ENCODE results near the gene DHX16. TPM values are rescaled to one million over a fixed set of nuclear protein-coding genes. Genes with fewer than 3 reads are reported as not detected.

DHX16 gene
- total and polyA plus RNA-seq, 9 of the 15 experiments (the other 6 are each of a cell fraction or from before 2014, with no cell fraction given) = 14.6 to 66.1 (median 47.5) TPM

DNA sequence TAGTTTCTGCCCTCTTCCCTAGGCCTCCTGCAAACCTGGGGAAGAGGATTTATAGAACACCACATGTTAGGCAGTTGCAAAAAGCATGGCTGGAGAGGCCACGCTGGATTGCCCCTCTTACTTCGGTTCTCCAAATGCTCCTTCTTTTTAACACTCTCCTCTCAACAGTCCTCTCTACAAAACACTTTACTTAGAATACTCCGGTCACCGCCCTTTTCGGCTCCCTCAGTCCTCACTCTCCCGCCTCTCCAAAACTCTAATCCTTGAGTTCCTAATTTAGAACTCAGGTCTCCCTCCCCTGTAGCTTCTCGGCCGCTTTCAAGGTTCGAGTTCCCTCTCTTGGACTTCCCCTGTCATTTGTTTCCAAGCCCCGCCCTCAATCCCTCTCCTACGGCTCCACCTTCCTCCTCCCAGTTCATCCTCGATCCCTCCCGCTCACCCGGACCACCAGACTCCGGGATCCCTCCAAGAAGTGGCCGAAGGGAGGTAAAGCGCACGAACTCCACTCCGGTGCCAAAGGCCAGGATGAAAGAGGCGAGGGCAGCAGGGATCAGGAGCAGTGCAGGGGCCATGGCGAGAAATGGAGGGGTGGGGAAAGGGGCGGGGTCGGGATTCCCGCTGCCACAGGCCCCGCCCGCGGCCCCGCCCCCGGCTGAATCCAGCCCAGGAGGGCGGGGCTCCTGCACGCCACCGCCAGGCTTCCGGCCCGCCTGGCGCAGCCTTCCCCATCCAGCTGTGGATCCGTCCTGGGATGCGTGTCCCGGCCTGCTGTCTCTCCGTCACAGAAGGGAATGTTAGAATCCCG lies 17.8 kb upstream of the DHX16 start, which contains the start of gene NRM (continued):
- TF ChIP-seq KDM4B (IDR thresholded peaks at IDR 0.05; ENCODE audit: borderline replicate concordance in 2 of 2, low read depth in 1 of 2) (peak in 1 of 2 experiments; percentile 50; a peak in 1 of 4 replicates), ETV1 (tag; conservative IDR thresholded peaks at IDR 0.05; ENCODE audit: low read depth) (peak; percentile 70), POLR2A (conservative IDR thresholded peaks at IDR 0.05) (peak; percentile 81), SIN3A (IDR thresholded peaks at IDR 0.05; ENCODE audit: borderline replicate concordance in 2 of 2, control insufficient read depth in 1 of 2, low read depth in 2 of 2, low read length in 2 of 2) (peak; percentile 73 to 81; a peak in 2 of 4 replicates), MAX (CRISPR knock-in tag; IDR thresholded peaks at IDR 0.05) (peak; percentile 60), GABPA (tag; conservative IDR thresholded peaks at IDR 0.05; ENCODE audit: low read depth) (peak; percentile 82), RAD21 (CRISPR knock-in tag; conservative IDR thresholded peaks at IDR 0.05 in 1 of 2, IDR thresholded peaks at IDR 0.05 in 1 of 2) (0 out of 4 replicates have a peak, but pooled peaks of 1 of the 2 experiments have one; percentile 11), ARNT (IDR thresholded peaks at IDR 0.05) (peak in 1 of 2 experiments; percentile 55; a peak in 1 of 4 replicates), RREB1 (CRISPR knock-in tag; IDR thresholded peaks at IDR 0.05) (no peak)
- TF ChIP-seq, protein P1, sequence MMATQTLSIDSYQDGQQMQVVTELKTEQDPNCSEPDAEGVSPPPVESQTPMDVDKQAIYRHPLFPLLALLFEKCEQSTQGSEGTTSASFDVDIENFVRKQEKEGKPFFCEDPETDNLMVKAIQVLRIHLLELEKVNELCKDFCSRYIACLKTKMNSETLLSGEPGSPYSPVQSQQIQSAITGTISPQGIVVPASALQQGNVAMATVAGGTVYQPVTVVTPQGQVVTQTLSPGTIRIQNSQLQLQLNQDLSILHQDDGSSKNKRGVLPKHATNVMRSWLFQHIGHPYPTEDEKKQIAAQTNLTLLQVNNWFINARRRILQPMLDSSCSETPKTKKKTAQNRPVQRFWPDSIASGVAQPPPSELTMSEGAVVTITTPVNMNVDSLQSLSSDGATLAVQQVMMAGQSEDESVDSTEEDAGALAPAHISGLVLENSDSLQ (IDR thresholded peaks at IDR 0.05) = peak; percentile 87
- TF ChIP-seq, protein P2, sequence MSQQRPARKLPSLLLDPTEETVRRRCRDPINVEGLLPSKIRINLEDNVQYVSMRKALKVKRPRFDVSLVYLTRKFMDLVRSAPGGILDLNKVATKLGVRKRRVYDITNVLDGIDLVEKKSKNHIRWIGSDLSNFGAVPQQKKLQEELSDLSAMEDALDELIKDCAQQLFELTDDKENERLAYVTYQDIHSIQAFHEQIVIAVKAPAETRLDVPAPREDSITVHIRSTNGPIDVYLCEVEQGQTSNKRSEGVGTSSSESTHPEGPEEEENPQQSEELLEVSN (IDR thresholded peaks at IDR 0.05; ENCODE audit: borderline replicate concordance in 1 of 2, extremely low read depth in 1 of 2, insufficient read depth in 1 of 2, insufficient read length in 1 of 2, low read depth in 1 of 2, low read length in 1 of 2, poor library complexity in 1 of 2, severe bottlenecking in 1 of 2) = peak in 1 of 2 experiments; percentile 45
- TF ChIP-seq, protein P3, sequence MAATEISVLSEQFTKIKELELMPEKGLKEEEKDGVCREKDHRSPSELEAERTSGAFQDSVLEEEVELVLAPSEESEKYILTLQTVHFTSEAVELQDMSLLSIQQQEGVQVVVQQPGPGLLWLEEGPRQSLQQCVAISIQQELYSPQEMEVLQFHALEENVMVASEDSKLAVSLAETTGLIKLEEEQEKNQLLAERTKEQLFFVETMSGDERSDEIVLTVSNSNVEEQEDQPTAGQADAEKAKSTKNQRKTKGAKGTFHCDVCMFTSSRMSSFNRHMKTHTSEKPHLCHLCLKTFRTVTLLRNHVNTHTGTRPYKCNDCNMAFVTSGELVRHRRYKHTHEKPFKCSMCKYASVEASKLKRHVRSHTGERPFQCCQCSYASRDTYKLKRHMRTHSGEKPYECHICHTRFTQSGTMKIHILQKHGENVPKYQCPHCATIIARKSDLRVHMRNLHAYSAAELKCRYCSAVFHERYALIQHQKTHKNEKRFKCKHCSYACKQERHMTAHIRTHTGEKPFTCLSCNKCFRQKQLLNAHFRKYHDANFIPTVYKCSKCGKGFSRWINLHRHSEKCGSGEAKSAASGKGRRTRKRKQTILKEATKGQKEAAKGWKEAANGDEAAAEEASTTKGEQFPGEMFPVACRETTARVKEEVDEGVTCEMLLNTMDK (IDR thresholded peaks at IDR 0.05; ENCODE audit: borderline replicate concordance, insufficient read depth, low read depth, low read length, poor library complexity, severe bottlenecking) = peak; percentile 40

All from K562 (cell line).